ENCODE results near the gene KDM5C. TPM values are rescaled to one million over a fixed set of nuclear protein-coding genes. Genes with fewer than 3 reads are reported as not detected.

Gene KDM5C
- total and polyA plus RNA-seq, 2 of the 8 experiments (the other 6 are each of a cell fraction or from before 2014, with no cell fraction given), result 42.4 to 82.2 TPM

GRCh38 chrX:53188763-53189162 lies 36.2 kb downstream of the KDM5C start:
- H2BK12ac ChIP-seq (ENCODE audit: low read depth, low read length), result no peak overlapping the region
- TF ChIP-seq TCF12 (IDR thresholded peaks at IDR 0.05; ENCODE audit: low read depth, low read length) (no peak), TAF7 (optimal IDR thresholded peaks at IDR 0.05; ENCODE audit: borderline replicate concordance, low read depth, low read length) (no peak), FOSL1 (IDR thresholded peaks at IDR 0.05; ENCODE audit: insufficient read depth, low read depth, low read length) (no peak), TEAD4 (IDR thresholded peaks at IDR 0.05; ENCODE audit: low read depth, low read length) (no peak), RFX5 (IDR thresholded peaks at IDR 0.05; ENCODE audit: borderline replicate concordance, low read depth, low read length) (no peak), SIX5 (IDR thresholded peaks at IDR 0.05; ENCODE audit: low read depth, low read length) (no peak), POLR2AphosphoS5 (IDR thresholded peaks at IDR 0.05; ENCODE audit: low read depth, low read length) (no peak), MAX (IDR thresholded peaks at IDR 0.05) (no peak), SIRT6 (IDR thresholded peaks at IDR 0.05; ENCODE audit: low read length) (no peak), ATF3 (IDR thresholded peaks at IDR 0.05; ENCODE audit: insufficient read depth, low read depth, low read length) (no peak), KDM1A (IDR thresholded peaks at IDR 0.05; ENCODE audit: borderline replicate concordance, low read length) (no peak), CBX8 (IDR thresholded peaks at IDR 0.05; ENCODE audit: borderline replicate concordance, low read depth, low read length) (no peak), SP2 (IDR thresholded peaks at IDR 0.05; ENCODE audit: low read length) (no peak), SRF (IDR thresholded peaks at IDR 0.05; ENCODE audit: low read depth, low read length) (no peak), POU5F1 (IDR thresholded peaks at IDR 0.05; ENCODE audit: low read depth, low read length) (no peak)

More at GRCh38 chrX:53188763-53189162, 36.2 kb downstream of the KDM5C start:
- Histone ChIP-seq H3K18ac (ENCODE audit: extremely low read depth, low read length) (no peak overlapping the region), H2BK20ac (ENCODE audit: low read length) (no peak overlapping the region), H2BK5ac (ENCODE audit: low read depth, low read length) (no peak overlapping the region), H3K9me3 (ENCODE audit: insufficient read depth in 2 of 2, low read depth in 1 of 2, low read length in 1 of 2) (no peaks in the 10 kb centered on the region), H3K79me1 (ENCODE audit: low read depth, low read length) (no peaks in the 10 kb centered on the region), H4K20me1 (replicated peaks in 1 of 2; ENCODE audit: control insufficient read depth in 1 of 2, insufficient read depth in 2 of 2, low read length in 2 of 2) (peaks cover 0 to 2% of the 10 kb centered on the region in 2 experiments), H2BK120ac (replicated peaks; ENCODE audit: low read depth, low read length) (no peak overlapping the region), H4K8ac (ENCODE audit: extremely low read depth, insufficient read depth, low read length) (no peak overlapping the region), H3K23me2 (ENCODE audit: low read depth, low read length) (no peaks in the 10 kb centered on the region), H3K79me2 (ENCODE audit: control insufficient read depth in 1 of 2, insufficient read depth in 2 of 2, low read length in 2 of 2) (no peaks in the 10 kb centered on the region), H3K4ac (replicated peaks; ENCODE audit: insufficient read length, low read depth, low read length) (no peak overlapping the region), H3K4me1 (replicated peaks in 1 of 4; ENCODE audit: control insufficient read depth in 3 of 4, insufficient read depth in 4 of 4, low read length in 3 of 4) (no peaks in the 10 kb centered on the region), H4K5ac (ENCODE audit: insufficient read length, low read depth, low read length) (no peak overlapping the region), H2AFZ (ENCODE audit: low read length) (no peak overlapping the region), H3K23ac (ENCODE audit: insufficient read length) (no peak overlapping the region), H3K9ac (replicated peaks in 1 of 4; ENCODE audit: extremely low read depth in 1 of 4, low read depth in 3 of 4, low read length in 3 of 4) (no peak overlapping the region), H3K56ac (replicated peaks; ENCODE audit: insufficient read length, low read depth, low read length) (no peak overlapping the region), H3K36me3 (ENCODE audit: control insufficient read depth in 2 of 4, insufficient read depth in 4 of 4, low read length in 3 of 4) (peaks cover 0 to 9% (median 4%) of the 10 kb centered on the region in 4 experiments; a peak in 3 of 8 replicates), H3K27ac (ENCODE audit: low read depth, low read length) (no peak overlapping the region), H2AK5ac (ENCODE audit: low read depth, low read length) (no peak overlapping the region), H3K4me3 (ENCODE audit: extremely low read depth in 1 of 4, insufficient read depth in 2 of 4, low read depth in 3 of 4, low read length in 4 of 4) (no peak overlapping the region), H2BK15ac (ENCODE audit: low read length) (no peak overlapping the region), H4K91ac (replicated peaks; ENCODE audit: insufficient read length, low read length) (no peak overlapping the region), H3K4me2 (ENCODE audit: insufficient read depth in 1 of 2, low read depth in 2 of 2, low read length in 2 of 2) (no peak overlapping the region), H3K27me3 (replicated peaks in 1 of 4; ENCODE audit: control insufficient read depth in 3 of 4, extremely low read depth in 1 of 4, insufficient read depth in 3 of 4, low read length in 3 of 4) (no peaks in the 10 kb centered on the region; a peak in 1 of 7 replicates), H3K14ac (ENCODE audit: insufficient read length) (no peak overlapping the region)
- no peak for FAIRE-seq
- ChIA-PET POLR2A (ENCODE audit: partially characterized antibody) (interaction anchor here (1.2 to 1.4 kb wide), 2 partner anchors 15 to 69 kb away, joined by 3 read pairs; no protein-coding TSS in a partner anchor), CTCF (ENCODE audit: partially characterized antibody) (interaction anchor here (1.2 to 1.5 kb wide), 3 partner anchors 12 to 41 kb away, joined by 3 to 5 read pairs (median 4); partner anchors contain the start of gene KDM5C)
- 88% methylated on average over 2 of the region's 2 CpGs; no CpG with 5 or more reads in 1 of the 2 experiments for WGBS, 2 experiments (ENCODE audit: extremely low coverage in 1 of 2, insufficient coverage in 1 of 2, insufficient read length in 1 of 2, insufficient replicate concordance in 2 of 2, low coverage in 1 of 2, low lambda C conversion rate in 2 of 2, missing lambda C conversion rate in 1 of 2)
- DNase-seq (ENCODE audit: low read depth in 1 of 2, low spot score in 2 of 2), result no peak

Data from H1 (cell line).